NCI-H345 (cell line): ENCODE measurements around the gene SMIM17.
"Not testable (repeated sequence)": the region's sequence is repeated elsewhere in the genome, so short reads cannot be mapped to it uniquely, and the experiment has no call there.

Experiments used
- DNase-seq: peaks from one replicate; lab custom pipeline; 2025; lab: John Stamatoyannopoulos, UW

SMIM17 gene

GRCh38 chr19:56660381-56661107 is 17.6 kb downstream of the SMIM17 start:
- DNase-seq: no peak

GRCh38 chr19:56661248-56661647 is 18.3 kb downstream of the SMIM17 start:
- no peak for DNase-seq

GRCh38 chr19:56663931-56664500 is 21.1 kb downstream of the SMIM17 start:
- DNase-seq: no peak

- DNase-seq: no peak
Observed at GRCh38 chr19:56664511-56664910, 21.6 kb downstream of the SMIM17 start.

- DNase-seq: no peak
Observed at GRCh38 chr19:56667311-56667870, 24.4 kb downstream of the SMIM17 start.

- no peak for DNase-seq
Observed at GRCh38 chr19:56668676-56669075, 25.7 kb downstream of the SMIM17 start.

- no peak for DNase-seq
Observed at GRCh38 chr19:56670401-56670960, 27.5 kb downstream of the SMIM17 start.

GRCh38 chr19:56670961-56671612 is 28.1 kb downstream of the SMIM17 start:
- no peak for DNase-seq

GRCh38 chr19:56671613-56671994 is 28.6 kb downstream of the SMIM17 start, which contains the start of gene ZNF835:
Gene ZNF835 (minus strand): TSS chr19:56671757. CDS start chr19:56665198, 6,559 bp downstream.
- no peak for DNase-seq

GRCh38 chr19:56672610-56673009 is 29.7 kb downstream of the SMIM17 start:
- not testable (repeated sequence) for DNase-seq

- DNase-seq: no peak
Observed at GRCh38 chr19:56678205-56678604, 35.2 kb downstream of the SMIM17 start.

GRCh38 chr19:56681702-56682101 is 38.7 kb downstream of the SMIM17 start:
- no peak for DNase-seq

- no peak for DNase-seq
Observed at GRCh38 chr19:56683116-56683515, 40.2 kb downstream of the SMIM17 start.

- no peak for DNase-seq
Observed at GRCh38 chr19:56687031-56687430, 44.1 kb downstream of the SMIM17 start.

GRCh38 chr19:56689198-56689597 is 46.2 kb downstream of the SMIM17 start:
- DNase-seq: no peak

GRCh38 chr19:56690670-56691069 is 47.7 kb downstream of the SMIM17 start:
- no peak for DNase-seq

GRCh38 chr19:56692206-56692895 is 49.4 kb downstream of the SMIM17 start:
- no peak for DNase-seq

- no peak for DNase-seq
Observed at GRCh38 chr19:56699552-56699951, 56.6 kb downstream of the SMIM17 start.

GRCh38 chr19:56701895-56702294 is 58.9 kb downstream of the SMIM17 start:
- DNase-seq: no peak

- DNase-seq: no peak
Observed at GRCh38 chr19:56705939-56706338, 63.0 kb downstream of the SMIM17 start.
